ENCODE results near the gene ITPRIP. TPM values are rescaled to one million over a fixed set of nuclear protein-coding genes. Genes with fewer than 3 reads are reported as not detected.

Gene ITPRIP
- total and polyA plus RNA-seq, 2 experiments from 2014 or later: 5.9 to 9.0 TPM

DNA sequence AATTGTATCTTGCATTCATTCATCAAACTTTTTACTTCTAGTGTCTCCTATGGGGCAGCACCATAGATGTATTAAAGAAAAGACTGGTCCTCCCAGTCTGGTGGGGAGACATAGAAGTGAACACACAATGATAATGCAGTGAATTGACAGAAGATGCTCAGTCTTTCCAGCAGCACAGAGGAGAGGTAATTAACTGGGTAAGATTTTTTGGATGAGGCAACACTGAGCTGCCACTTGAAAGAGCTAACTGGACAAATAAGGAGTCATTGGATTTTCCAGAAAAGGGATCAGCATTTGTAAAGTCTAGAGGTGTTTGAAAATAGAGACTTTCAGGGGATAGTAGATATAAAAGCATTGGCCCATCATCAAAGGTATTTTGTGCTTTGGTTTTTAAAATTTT is 7.2 kb upstream of the ITPRIP start:
- no peaks in the 10 kb centered on the region for H3K36me3 ChIP-seq (replicated peaks; ENCODE audit: insufficient read depth, low read depth)
- no peaks in the 10 kb centered on the region for H3K9me3 ChIP-seq (ENCODE audit: low read depth)

DNA sequence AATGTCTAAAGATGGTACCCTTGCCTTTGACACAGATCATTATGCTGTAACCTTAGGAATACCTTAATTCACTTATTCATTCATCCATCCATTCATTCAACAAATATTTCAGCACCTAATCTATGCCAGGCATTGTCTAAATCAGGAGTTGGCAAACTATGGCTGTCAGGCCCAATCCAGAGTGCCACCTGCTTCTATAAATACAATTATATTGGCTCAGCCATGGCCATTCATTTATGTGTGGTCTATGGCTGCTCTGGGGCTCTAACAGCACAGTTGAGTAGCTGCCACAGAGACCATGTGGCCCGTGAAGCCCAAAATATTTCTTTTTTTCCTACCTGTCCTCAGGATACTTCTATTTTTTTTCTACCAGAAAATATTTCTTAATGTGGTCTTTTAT is 6.0 kb upstream of the ITPRIP start:
- H3K27me3 ChIP-seq: no peaks in the 10 kb centered on the region
- H3K79me2 ChIP-seq: no peaks in the 10 kb centered on the region
- no peak overlapping the region for H3K4me3 ChIP-seq
- 86% methylated on average over 1 of the region's 1 CpG for WGBS (ENCODE audit: low lambda C conversion rate, missing lambda C conversion rate)
- H3K27ac ChIP-seq: no peak overlapping the region
- H4K20me1 ChIP-seq (ENCODE audit: insufficient read depth, poor library complexity, severe bottlenecking): no peaks in the 10 kb centered on the region
- H3K4me1 ChIP-seq (ENCODE audit: insufficient read depth): peaks cover 6% of the 10 kb centered on the region
- H3K36me3 ChIP-seq (replicated peaks; ENCODE audit: insufficient read depth, low read depth): no peaks in the 10 kb centered on the region
- H3K9me3 ChIP-seq (ENCODE audit: low read depth): no peaks in the 10 kb centered on the region
- TF ChIP-seq EZH2phosphoT487 (IDR thresholded peaks at IDR 0.05; ENCODE audit: low read depth, severe bottlenecking, unreplicated experiment) (no peak), EZH2 (IDR thresholded peaks at IDR 0.05; ENCODE audit: borderline replicate concordance) (no peak), CTCF (IDR thresholded peaks at IDR 0.05; ENCODE audit: poor library complexity) (no peak)
- no peak for DNase-seq (ENCODE audit: low spot score)
- no peak overlapping the region for H3K4me2 ChIP-seq
- H3K9me2 ChIP-seq (replicated peaks; ENCODE audit: insufficient read depth): no peaks in the 10 kb centered on the region
- no peak overlapping the region for H2AFZ ChIP-seq

More for the DNA sequence above, 7.2 kb upstream of the ITPRIP start:
- H3K27ac ChIP-seq: no peak overlapping the region
- H3K4me2 ChIP-seq: no peak overlapping the region
- H2AFZ ChIP-seq: no peak overlapping the region
- TF ChIP-seq CTCF (IDR thresholded peaks at IDR 0.05; ENCODE audit: poor library complexity) (no peak), EZH2 (IDR thresholded peaks at IDR 0.05; ENCODE audit: borderline replicate concordance) (no peak), EZH2phosphoT487 (IDR thresholded peaks at IDR 0.05; ENCODE audit: low read depth, severe bottlenecking, unreplicated experiment) (no peak)
- H4K20me1 ChIP-seq (ENCODE audit: insufficient read depth, poor library complexity, severe bottlenecking): no peaks in the 10 kb centered on the region
- H3K9me2 ChIP-seq (replicated peaks; ENCODE audit: insufficient read depth): no peaks in the 10 kb centered on the region
- no peak for DNase-seq (ENCODE audit: low spot score)
- no peak overlapping the region for H3K4me3 ChIP-seq
- no peaks in the 10 kb centered on the region for H3K79me2 ChIP-seq
- H3K4me1 ChIP-seq (ENCODE audit: insufficient read depth): no peaks in the 10 kb centered on the region
- H3K27me3 ChIP-seq: no peaks in the 10 kb centered on the region

DNA sequence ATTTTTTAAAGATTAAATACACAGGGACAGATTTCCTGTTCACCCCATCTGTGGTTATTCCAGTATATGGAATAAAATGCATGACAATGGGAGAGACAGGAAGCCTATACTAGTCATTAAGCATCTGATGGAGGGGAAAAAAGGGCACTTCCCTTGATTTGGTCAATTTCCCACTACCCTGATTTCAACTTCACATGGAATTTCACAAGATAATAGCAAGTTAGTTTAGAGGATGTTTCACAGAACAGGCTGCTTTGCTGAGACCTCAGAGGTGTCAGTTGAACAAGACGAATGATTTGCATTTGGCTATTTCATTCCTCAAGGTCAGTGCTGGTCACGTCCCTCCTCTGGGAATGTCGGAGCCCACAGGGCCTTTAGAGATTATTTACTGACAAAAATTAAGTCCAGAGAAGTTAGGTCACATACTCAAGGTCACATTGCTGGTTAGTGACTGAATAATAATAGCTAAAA is 4.7 kb upstream of the ITPRIP start:
- Histone ChIP-seq H3K4me2 (no peak overlapping the region), H3K27ac (no peak overlapping the region)
- WGBS (ENCODE audit: low lambda C conversion rate, missing lambda C conversion rate): 51% methylated on average over 3 of the region's 3 CpGs

More for the DNA sequence above, 4.7 kb upstream of the ITPRIP start:
- Histone ChIP-seq H3K4me3 (no peak overlapping the region), H3K36me3 (replicated peaks; ENCODE audit: insufficient read depth, low read depth) (no peaks in the 10 kb centered on the region), H2AFZ (no peak overlapping the region), H3K4me1 (ENCODE audit: insufficient read depth) (peaks cover 9% of the 10 kb centered on the region), H3K9me2 (replicated peaks; ENCODE audit: insufficient read depth) (no peaks in the 10 kb centered on the region), H3K9me3 (ENCODE audit: low read depth) (no peaks in the 10 kb centered on the region), H3K27me3 (no peaks in the 10 kb centered on the region), H4K20me1 (ENCODE audit: insufficient read depth, poor library complexity, severe bottlenecking) (no peaks in the 10 kb centered on the region), H3K79me2 (no peaks in the 10 kb centered on the region)
- TF ChIP-seq CTCF (IDR thresholded peaks at IDR 0.05; ENCODE audit: poor library complexity) (no peak), EZH2 (IDR thresholded peaks at IDR 0.05; ENCODE audit: borderline replicate concordance) (no peak), EZH2phosphoT487 (IDR thresholded peaks at IDR 0.05; ENCODE audit: low read depth, severe bottlenecking, unreplicated experiment) (no peak)
- DNase-seq (ENCODE audit: low spot score): no peak
